Neural progenitor cell (in vitro differentiated cells): ENCODE measurements around the gene GNB5.

Source experiments
- CTCF ChIP-seq: fragments of 200-600 bp; sonication (generic); IDR thresholded peaks from 2 replicates; pipeline ENCODE4 v1.5.1; 2017; ENCODE audit warnings: antibody characterized with exemption, mild to moderate bottlenecking
- EZH2 ChIP-seq: fragments of 200-600 bp; sonication (generic); IDR thresholded peaks from 2 replicates; pipeline ENCODE4 v1.6.1; 2017; ENCODE audit warnings: antibody characterized with exemption, mild to moderate bottlenecking, moderate library complexity
- EZH2phosphoT487 ChIP-seq: fragments of 200-600 bp; sonication (generic); IDR thresholded peaks from 2 replicates; pipeline ENCODE4 v1.6.1; 2017; ENCODE audit warnings: antibody characterized with exemption

GRCh38 chr15:52085299-52085698 is 105.9 kb downstream of the GNB5 start:
- TF ChIP-seq CTCF, result no peak
- no peak for TF ChIP-seq EZH2
- TF ChIP-seq EZH2phosphoT487, result no peak
